HEK293T (cell line): ENCODE measurements around the gene CFP.

Experiments used
- LEF1 ChIP-seq: fragments of 450-650 bp; IDR thresholded peaks from 2 replicates; pipeline ENCODE4 v1.6.1; 2017; ENCODE audit warnings: mild to moderate bottlenecking, borderline replicate concordance
- ZNF384 ChIP-seq: fragments of 450-650 bp; IDR thresholded peaks from 2 replicates; pipeline ENCODE4 v1.6.1; 2016

DNA sequence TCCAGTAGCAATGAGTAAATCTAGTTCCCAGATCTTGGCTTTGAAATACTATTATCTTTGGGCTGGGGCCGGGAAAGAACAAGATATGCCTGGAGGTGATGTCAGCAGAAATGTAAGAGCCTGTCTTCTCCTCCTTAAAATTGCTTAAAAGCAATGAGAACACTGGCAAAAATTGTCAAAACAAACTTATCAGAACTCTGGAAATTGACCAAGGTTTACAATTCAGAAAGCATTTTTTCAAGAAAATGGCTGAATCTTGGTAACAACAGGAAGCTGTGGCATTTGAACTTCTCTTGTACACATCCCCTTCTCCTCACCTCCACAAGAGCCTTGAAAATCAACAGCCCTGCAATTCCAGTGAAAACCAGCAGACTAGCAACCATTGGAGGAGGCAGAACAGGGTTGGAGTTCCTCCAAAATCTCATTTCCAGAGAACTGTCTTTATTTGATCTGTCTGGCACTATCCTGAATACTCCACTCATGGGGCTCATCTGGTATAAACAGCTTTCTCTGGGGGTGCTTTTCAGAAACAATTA, 33.9 kb downstream of the CFP start:
- TF ChIP-seq LEF1 (no peak), ZNF384 (no peak)
